ENCODE results near the gene ZNF837. TPM values are rescaled to one million over a fixed set of nuclear protein-coding genes. Genes with fewer than 3 reads are reported as not detected.

The ZNF837 gene
- total and polyA plus RNA-seq, 2 of the 13 experiments (the other 11 are each of a cell fraction or from before 2014, with no cell fraction given) = 0.29 to 1.3 TPM

DNA sequence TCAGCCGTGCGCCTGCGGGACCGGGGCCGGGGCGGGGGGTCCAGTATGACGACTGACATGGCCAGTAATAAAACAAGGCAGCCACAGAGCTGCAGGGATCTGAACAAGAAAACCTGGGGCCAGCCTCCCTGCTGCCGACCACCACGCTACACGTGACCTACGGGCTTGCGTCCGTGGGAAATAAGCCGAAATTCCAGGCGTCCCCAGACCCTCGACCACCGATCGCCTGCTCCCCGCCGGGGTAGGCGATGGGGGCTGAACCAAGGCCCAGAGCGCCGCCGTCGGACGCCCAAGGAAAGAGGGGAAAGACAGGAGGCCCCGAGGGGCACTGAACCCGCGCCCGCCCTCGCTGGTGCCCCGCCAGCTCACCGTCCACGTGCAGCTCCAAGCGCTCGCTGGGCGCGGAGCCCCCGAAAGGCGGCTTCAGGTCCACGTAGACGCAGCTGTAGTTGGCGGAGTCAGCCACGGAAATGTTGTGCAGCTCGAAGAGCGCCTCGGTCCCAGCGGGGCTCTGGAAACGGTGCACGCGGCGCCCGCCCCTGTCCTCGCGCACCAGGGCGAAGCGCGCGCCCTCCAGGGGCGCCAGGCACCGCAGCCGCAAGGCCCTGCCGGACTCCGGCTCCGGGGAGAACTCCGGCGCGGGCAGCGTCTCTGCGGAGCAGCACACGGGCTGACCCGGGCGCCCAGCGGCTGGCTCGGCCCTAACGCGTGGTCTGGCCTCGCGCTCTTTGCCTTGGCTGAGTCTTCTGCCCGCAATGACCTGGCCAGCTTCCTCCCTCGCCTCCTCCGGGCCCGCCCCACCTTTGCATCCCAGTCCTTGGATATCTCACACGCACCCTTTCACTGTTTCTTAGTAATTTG lies 30.6 kb downstream of the ZNF837 start:
- no peak overlapping the region for H3K9ac ChIP-seq (ENCODE audit: insufficient read depth, low read depth, low read length)
- no peak overlapping the region for H3K4me3 ChIP-seq (replicated peaks in 1 of 3; ENCODE audit: insufficient read depth in 1 of 3, low read depth in 2 of 3, low read length in 3 of 3)

DNA sequence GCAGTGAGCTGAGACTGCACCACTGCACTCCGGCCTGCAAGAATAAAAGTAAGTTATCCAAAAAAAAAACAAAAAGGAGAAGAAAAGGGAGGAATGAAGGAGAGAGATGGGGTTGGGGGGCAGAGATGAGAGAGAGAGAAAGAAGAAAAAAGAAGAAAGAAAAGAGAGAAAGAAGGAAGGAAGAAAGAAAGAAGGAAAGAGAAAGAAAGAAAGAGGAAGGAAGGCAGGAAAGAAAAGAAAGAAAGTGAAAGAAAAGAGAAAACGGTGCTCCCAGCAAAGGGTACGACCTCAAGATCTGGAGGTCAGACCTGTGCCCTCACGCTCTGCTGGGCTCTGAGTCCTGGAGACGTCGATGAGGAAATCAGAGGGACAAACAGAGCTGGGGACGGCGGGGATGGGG lies 31.2 kb downstream of the ZNF837 start:
- in situ Hi-C loops (cut with HindIII; ENCODE audit: extremely low pct_ligation_motif_present, low pct_unique_long_range_greater_than_20kb) (no loop called here), intact Hi-C loops (cut with micrococcal nuclease; ENCODE audit: unreplicated experiment) (no loop called here)
- POLR2A ChIA-PET = interaction anchor here (1.5 kb wide), 1 partner anchor 13 kb away, joined by 5 read pairs; the partner anchor contains the start of gene ZNF497
- H4K20me1 ChIP-seq (ENCODE audit: insufficient read depth, low read length) = no peaks in the 10 kb centered on the region
- H3K27ac ChIP-seq (ENCODE audit: extremely low read length, insufficient read depth, low read length) = no peak overlapping the region
- H3K4me3 ChIP-seq (replicated peaks in 1 of 3; ENCODE audit: insufficient read depth in 1 of 3, low read depth in 2 of 3, low read length in 3 of 3) = no peak overlapping the region
- no peak for ATAC-seq
- TF ChIP-seq ZNF607 (CRISPR knock-in tag; IDR thresholded peaks at IDR 0.05; ENCODE audit: borderline replicate concordance) (no peak), ZMAT3 (CRISPR knock-in tag; conservative IDR thresholded peaks at IDR 0.05) (no peak), FOXJ3 (CRISPR knock-in tag; IDR thresholded peaks at IDR 0.05; ENCODE audit: borderline replicate concordance) (no peak), PTBP1 (IDR thresholded peaks at IDR 0.05; ENCODE audit: low read depth, low read length, poor library complexity, severe bottlenecking) (no peak), CHD2 (IDR thresholded peaks at IDR 0.05; ENCODE audit: low read depth, low read length) (no peak)
- H3K9ac ChIP-seq (ENCODE audit: insufficient read depth, low read depth, low read length) = no peak overlapping the region
- peaks cover 43% of the 10 kb centered on the region for H3K4me1 ChIP-seq (ENCODE audit: insufficient read depth, low read length)
- BruUV-seq (replicated peaks) = no TSS peak
- H3K79me2 ChIP-seq (ENCODE audit: insufficient read depth, low read length) = no peaks in the 10 kb centered on the region
- H3K4me2 ChIP-seq (ENCODE audit: low read depth, low read length) = no peak overlapping the region
- FAIRE-seq = no peak
- no peaks in the 10 kb centered on the region for H3K27me3 ChIP-seq (ENCODE audit: control insufficient read depth in 1 of 2, insufficient read depth in 2 of 2, low read length in 2 of 2)
- CTCF ChIA-PET (ENCODE audit: low intra/inter-chr PET ratio, low total read pairs) = no interaction called here
- 79% methylated on average over 8 of the region's 8 CpGs for WGBS (ENCODE audit: low lambda C conversion rate)
- no peaks in the 10 kb centered on the region for H3K36me3 ChIP-seq (replicated peaks in 1 of 2; ENCODE audit: control insufficient read depth in 1 of 2, insufficient read depth in 2 of 2, low read length in 2 of 2)
- no peaks in the 10 kb centered on the region for H3K9me3 ChIP-seq (ENCODE audit: low read length)
- DNase-seq (ENCODE audit: low spot score) = no peak
- no peak overlapping the region for H2AFZ ChIP-seq (ENCODE audit: low read length)

More for the DNA sequence above, 30.6 kb downstream of the ZNF837 start:
- CTCF ChIA-PET (ENCODE audit: low intra/inter-chr PET ratio, low total read pairs) = no interaction called here
- no peaks in the 10 kb centered on the region for H3K9me3 ChIP-seq (ENCODE audit: low read length)
- DNase-seq (ENCODE audit: low spot score) = no peak
- 96% methylated on average over 55 of the region's 84 CpGs for WGBS (ENCODE audit: low lambda C conversion rate)
- no peak overlapping the region for H2AFZ ChIP-seq (ENCODE audit: low read length)
- intact Hi-C loops (cut with micrococcal nuclease; ENCODE audit: unreplicated experiment) (no loop called here), in situ Hi-C loops (cut with HindIII; ENCODE audit: extremely low pct_ligation_motif_present, low pct_unique_long_range_greater_than_20kb) (no loop called here)
- no TSS peak for BruUV-seq (replicated peaks)
- no peak for ATAC-seq
- no peaks in the 10 kb centered on the region for H3K36me3 ChIP-seq (replicated peaks in 1 of 2; ENCODE audit: control insufficient read depth in 1 of 2, insufficient read depth in 2 of 2, low read length in 2 of 2)
- H3K4me2 ChIP-seq (ENCODE audit: low read depth, low read length) = no peak overlapping the region
- H3K27ac ChIP-seq (ENCODE audit: extremely low read length, insufficient read depth, low read length) = no peak overlapping the region
- FAIRE-seq = no peak
- no peaks in the 10 kb centered on the region for H4K20me1 ChIP-seq (ENCODE audit: insufficient read depth, low read length)
- POLR2A ChIA-PET = no interaction called here
- H3K27me3 ChIP-seq (ENCODE audit: control insufficient read depth in 1 of 2, insufficient read depth in 2 of 2, low read length in 2 of 2) = no peaks in the 10 kb centered on the region
- TF ChIP-seq ZNF121 (CRISPR knock-in tag; IDR thresholded peaks at IDR 0.05) (no peak), ZNF101 (CRISPR knock-in tag; IDR thresholded peaks at IDR 0.05; ENCODE audit: borderline replicate concordance, low read depth) (no peak), RBFOX2 (IDR thresholded peaks at IDR 0.05; ENCODE audit: low read depth, low read length) (peak; percentile 33; the same call in 1 of the 2 replicates), ZNF557 (CRISPR knock-in tag; IDR thresholded peaks at IDR 0.05) (no peak)
- H3K4me1 ChIP-seq (ENCODE audit: insufficient read depth, low read length) = peaks cover 45% of the 10 kb centered on the region
- H3K79me2 ChIP-seq (ENCODE audit: insufficient read depth, low read length) = no peaks in the 10 kb centered on the region
